OCI-LY7 (cell line): ENCODE measurements around the gene TLNRD1.

Experiments used
- EZH2phosphoT487 ChIP-seq: fragments of 200-600 bp; sonication (generic); IDR thresholded peaks from 2 replicates; pipeline ENCODE4 v1.6.1; 2018; ENCODE audit warnings: low read depth, borderline replicate concordance, mild to moderate bottlenecking, mixed run types, antibody characterized with exemption, low read length, moderate library complexity, mixed read lengths
- TF ChIP-seq, protein P1 (sequence below): fragments of 200-600 bp; sonication (generic); conservative IDR thresholded peaks from 2 replicates; pipeline ENCODE4 v1.5.1; 2014; ENCODE audit warnings: mild to moderate bottlenecking, antibody characterized with exemption, low read length, moderate library complexity, mixed read lengths

DNA sequence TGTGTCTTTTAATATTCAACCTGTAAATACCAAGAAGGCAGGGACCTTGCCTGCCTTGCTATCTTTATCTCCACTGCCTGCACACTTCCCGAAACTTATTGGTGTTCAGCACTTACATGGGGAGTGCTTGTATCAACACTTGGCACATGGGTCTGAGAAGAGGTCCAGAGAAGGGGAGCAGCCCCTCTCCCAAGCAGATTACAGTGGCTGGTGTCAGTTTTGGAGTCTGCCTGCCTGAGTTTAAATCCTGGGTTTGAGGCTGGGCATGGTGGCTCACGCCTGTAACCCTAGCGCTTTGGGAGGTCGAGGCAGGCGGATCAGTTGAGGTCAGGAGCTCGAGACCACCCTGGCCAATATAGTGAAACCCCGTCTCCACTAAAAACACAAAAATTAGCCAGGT, 31.4 kb upstream of the TLNRD1 start:
- TF ChIP-seq, protein P1, sequence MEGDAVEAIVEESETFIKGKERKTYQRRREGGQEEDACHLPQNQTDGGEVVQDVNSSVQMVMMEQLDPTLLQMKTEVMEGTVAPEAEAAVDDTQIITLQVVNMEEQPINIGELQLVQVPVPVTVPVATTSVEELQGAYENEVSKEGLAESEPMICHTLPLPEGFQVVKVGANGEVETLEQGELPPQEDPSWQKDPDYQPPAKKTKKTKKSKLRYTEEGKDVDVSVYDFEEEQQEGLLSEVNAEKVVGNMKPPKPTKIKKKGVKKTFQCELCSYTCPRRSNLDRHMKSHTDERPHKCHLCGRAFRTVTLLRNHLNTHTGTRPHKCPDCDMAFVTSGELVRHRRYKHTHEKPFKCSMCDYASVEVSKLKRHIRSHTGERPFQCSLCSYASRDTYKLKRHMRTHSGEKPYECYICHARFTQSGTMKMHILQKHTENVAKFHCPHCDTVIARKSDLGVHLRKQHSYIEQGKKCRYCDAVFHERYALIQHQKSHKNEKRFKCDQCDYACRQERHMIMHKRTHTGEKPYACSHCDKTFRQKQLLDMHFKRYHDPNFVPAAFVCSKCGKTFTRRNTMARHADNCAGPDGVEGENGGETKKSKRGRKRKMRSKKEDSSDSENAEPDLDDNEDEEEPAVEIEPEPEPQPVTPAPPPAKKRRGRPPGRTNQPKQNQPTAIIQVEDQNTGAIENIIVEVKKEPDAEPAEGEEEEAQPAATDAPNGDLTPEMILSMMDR = no peak
- no peak for TF ChIP-seq EZH2phosphoT487
